ENCODE data around the gene COL23A1.

COL23A1 gene

GRCh38 chr5:178392931-178393394, 197.2 kb downstream of the COL23A1 start:
- H3K4me3 ChIP-seq (ENCODE audit: low read depth, low read length), result no peak overlapping the region
- no peak for DNase-seq (ENCODE audit: low read depth)

DNA sequence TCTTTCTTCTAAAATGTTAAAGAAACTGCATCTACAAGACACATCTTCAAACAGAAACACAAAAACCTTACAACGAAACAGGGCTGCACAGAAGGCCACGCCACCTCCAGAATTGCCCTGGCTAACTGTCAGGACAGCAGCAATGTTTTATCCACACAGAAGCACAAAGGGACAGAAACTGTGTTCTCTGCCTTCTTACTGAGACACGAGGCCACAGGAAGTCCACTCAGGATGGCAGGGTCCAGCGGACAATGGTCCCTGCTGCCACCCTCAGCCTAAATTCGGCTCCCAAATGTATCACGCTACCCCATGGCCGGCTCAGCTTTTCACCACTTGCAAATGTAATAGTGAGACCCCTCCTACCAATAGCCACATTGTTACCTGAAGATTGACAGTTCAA, 197.8 kb downstream of the COL23A1 start:
- no peak overlapping the region for H3K4me3 ChIP-seq (ENCODE audit: low read depth, low read length)
- no peak for DNase-seq (ENCODE audit: low read depth)

GRCh38 chr5:178391480-178391879, 198.7 kb downstream of the COL23A1 start:
- H3K4me3 ChIP-seq (ENCODE audit: low read depth, low read length), result no peak overlapping the region
- DNase-seq (ENCODE audit: low read depth), result no peak

DNA sequence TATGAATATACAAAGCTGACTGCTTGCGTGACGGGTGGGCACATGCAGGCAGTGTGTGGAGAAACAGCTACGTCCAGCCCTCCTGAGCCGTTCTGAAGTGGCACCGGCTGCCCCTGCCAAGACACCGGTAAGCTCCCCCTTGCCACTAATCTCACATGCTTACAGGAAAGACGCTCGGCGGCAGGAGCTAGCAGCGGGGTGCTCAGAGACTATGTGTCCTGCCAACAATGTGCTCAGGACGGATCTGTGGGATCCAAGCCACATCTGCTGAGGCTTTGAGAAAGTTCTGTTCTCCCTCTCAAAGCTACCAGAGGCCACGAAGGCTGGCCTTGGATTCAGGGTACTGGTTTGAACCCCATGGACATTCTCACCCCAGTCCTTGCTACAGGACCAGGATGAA, 200.4 kb downstream of the COL23A1 start:
- no peak overlapping the region for H3K4me3 ChIP-seq (ENCODE audit: low read depth, low read length)
- DNase-seq (ENCODE audit: low read depth), result no peak

- DNase-seq (ENCODE audit: low read depth), result no peak
Observed at GRCh38 chr5:178389026-178389729, 201.0 kb downstream of the COL23A1 start.

GRCh38 chr5:178388386-178389025, 201.7 kb downstream of the COL23A1 start:
- H3K4me3 ChIP-seq (ENCODE audit: low read depth, low read length), result no peak overlapping the region
- no peak for DNase-seq (ENCODE audit: low read depth)

More at GRCh38 chr5:178389026-178389729, 201.0 kb downstream of the COL23A1 start:
- H3K4me3 ChIP-seq (ENCODE audit: low read depth, low read length), result no peak overlapping the region

DNA sequence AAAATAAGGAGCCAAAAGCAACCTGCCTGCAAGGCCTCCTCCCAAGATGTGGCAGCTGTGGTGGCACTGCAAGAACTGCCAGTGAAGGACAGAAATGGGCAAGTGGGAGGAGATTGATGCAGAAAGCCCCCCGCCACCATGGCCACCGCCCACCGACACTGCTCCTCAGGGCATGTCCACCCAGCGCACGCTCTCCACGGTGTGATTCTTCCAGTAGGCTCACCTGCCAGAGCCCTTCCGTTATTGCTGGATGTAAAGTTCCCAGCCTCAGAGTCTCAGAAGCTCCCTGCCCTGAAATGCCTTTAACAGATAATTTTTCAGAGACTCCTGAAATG, 202.4 kb downstream of the COL23A1 start:
- DNase-seq (ENCODE audit: low read depth), result no peak
- H3K4me3 ChIP-seq (ENCODE audit: low read depth, low read length), result no peak overlapping the region

DNA sequence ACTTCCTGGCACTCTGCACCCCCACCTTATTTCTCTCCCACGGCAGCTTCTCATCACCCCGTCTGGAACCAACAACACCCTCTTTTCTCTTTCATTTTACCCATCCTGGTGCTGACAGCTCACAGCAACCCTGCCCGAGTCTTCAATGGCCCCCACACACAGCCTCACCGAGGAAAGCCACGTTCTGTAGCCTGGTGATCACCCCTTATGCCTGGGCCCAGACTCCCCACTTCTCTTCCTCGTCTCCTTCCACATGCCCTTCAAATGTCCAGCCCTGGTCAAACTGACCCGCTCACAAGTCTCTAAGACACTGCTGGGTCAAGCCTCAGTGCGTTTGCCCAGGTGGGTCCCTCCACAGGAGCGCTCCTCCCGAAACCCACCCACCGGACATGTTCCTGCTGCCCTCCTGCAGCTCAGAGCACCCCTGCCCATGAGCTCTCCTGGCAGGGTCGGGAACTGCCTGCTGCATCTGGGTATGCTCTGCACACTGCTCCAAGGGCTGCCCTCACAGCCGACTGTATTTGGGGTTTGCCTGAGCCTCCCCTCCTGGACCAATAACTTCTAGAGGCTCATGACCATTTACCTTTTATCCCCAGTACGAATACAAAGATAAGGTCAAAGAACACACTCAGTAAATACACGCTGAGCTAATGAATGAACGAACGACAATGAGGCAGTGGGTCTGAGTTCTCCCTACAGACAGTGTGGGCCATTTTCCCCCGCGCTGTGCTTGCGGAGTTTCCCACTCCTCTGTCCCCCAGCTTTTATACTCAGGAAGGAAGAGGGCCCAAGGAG, 202.9 kb downstream of the COL23A1 start:
- no peak for DNase-seq (ENCODE audit: low read depth)
- H3K4me3 ChIP-seq (ENCODE audit: low read depth, low read length), result no peak overlapping the region

GRCh38 chr5:178386336-178386931, 203.8 kb downstream of the COL23A1 start:
- no peak for DNase-seq (ENCODE audit: low read depth)
- no peak overlapping the region for H3K4me3 ChIP-seq (ENCODE audit: low read depth, low read length)

GRCh38 chr5:178385496-178385890, 204.7 kb downstream of the COL23A1 start:
- no peak overlapping the region for H3K4me3 ChIP-seq (ENCODE audit: low read depth, low read length)
- DNase-seq (ENCODE audit: low read depth), result no peak

GRCh38 chr5:178384816-178385495, 205.2 kb downstream of the COL23A1 start:
- no peak overlapping the region for H3K4me3 ChIP-seq (ENCODE audit: low read depth, low read length)
- no peak for DNase-seq (ENCODE audit: low read depth)

DNA sequence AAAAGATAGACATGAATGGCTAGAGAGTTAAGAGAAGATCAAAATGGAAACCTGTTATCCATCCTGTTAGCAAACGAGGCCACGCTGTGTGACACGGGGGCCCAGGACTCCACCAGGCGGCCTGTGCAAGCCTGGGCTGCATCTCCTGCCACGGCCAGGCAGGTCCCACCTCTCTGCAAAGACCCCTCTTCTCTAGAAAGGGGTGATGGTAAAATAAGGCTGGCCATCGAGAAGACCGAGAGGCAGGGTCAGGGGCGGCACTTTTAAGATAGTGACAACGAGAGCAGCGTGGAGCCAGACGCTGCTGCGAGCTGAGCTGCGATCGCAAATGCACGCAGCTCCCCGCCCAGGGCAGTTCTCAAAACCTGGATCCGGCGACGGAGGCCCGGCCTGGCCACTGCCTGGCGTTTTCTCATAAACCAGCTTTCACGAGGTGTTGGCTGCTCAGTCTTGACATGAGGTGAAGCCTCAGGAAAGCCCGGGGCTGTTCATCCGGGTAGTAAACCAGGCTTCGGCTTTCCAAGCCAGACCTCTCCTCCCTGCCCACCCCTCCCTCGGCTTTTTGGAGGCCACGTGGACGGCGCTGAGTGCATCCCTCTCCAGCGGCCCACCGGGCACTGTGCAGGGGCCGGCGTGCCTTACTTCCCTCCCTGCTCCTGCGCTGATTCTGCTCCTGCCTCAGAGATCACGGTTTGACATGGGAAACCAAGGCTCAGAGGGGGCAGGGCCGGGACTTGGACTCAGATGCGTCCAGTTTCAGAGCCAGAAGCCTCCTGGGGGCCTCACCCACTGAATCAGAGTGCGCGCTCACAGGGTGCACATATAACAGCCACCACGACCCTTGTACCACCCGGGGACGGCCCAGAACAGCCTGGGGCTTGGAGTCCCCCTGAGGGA, 206.0 kb downstream of the COL23A1 start:
- DNase-seq (ENCODE audit: low read depth), result no peak
- H3K4me3 ChIP-seq (ENCODE audit: low read depth, low read length), result no peak overlapping the region

DNA sequence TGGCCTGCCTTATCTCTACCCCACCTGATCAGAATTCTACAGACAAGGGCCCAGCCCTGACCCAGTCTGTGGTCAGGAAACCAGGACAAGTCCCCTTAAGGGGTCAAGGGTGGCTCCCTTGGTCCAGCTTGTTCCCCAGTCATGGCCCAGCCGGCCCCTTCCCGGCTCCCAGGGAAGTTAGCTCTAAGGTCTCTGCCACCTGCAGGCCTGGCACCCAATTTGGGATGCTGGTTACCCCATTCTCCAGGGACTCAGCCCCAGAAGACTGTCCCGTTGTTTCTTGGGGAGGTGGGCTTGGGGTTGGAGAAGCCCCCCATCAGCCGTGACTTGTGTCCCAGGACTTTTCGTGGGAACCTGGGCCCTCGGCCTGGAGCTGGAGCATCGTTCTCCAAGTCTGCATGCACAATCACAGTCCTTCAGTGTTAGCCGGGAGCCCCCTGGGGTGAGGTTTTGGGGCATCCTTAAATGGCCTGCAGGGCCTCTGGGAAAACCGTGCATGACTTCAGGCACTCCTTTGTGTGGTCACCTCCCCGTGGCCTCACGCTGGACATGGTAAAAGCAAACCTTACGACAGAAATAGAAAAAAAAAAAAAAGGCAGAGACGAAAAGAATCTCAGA, 206.8 kb downstream of the COL23A1 start:
- H3K4me3 ChIP-seq (ENCODE audit: low read depth, low read length), result no peak overlapping the region
- no peak for DNase-seq (ENCODE audit: low read depth)

GRCh38 chr5:178382754-178383164, 207.4 kb downstream of the COL23A1 start:
- no peak overlapping the region for H3K4me3 ChIP-seq (ENCODE audit: low read depth, low read length)
- no peak for DNase-seq (ENCODE audit: low read depth)

GRCh38 chr5:178381921-178382695, 208.1 kb downstream of the COL23A1 start:
- H3K4me3 ChIP-seq (ENCODE audit: low read depth, low read length), result no peak overlapping the region
- no peak for DNase-seq (ENCODE audit: low read depth)

DNA sequence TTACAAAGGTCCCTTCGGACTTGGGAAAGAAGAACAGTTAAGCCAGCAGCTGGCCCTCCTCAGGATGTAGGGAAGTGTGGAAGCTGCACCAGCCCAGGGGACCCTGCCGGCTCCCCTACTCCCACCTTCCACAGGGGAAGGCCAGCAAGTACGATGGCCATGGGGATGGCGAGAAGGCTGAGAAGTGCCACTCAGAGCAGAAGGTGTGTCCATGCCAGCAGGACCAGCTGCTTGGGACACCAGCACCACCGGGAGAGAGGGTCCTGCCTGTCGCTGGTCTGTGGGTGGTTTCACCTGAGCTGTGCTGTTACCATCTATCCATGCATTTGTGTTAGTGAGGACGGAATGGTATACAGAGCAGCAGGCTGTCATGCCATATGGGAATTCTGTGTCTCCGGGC, 209.0 kb downstream of the COL23A1 start:
- DNase-seq (ENCODE audit: low read depth), result no peak

DNA sequence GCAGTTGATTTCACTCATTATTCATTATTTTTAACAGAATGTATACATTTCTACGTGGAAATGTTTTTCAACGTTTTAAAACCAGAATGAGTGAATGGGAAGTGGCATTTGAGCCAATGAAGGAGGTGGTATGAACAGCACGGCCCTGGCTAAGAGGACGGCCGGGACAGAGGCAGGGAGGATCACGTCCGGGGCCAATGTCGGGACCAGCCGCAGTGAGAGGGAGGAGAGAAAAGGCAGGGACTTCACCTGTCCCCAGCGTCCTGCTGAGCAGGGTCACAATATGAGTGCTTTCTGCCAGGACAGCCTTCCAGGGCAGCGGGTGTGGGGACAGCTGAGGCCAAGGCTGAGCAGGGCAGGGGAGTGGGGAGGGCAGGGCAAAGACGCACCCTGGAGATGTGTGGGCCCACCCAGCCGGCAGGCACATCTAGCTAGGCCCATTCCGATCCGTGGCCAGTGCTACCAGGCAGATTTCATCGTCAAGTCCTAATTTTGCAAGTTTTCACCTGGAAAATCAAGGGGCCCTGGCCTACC, 209.6 kb downstream of the COL23A1 start:
- no peak overlapping the region for H3K4me3 ChIP-seq (ENCODE audit: low read depth, low read length)
- DNase-seq (ENCODE audit: low read depth), result no peak

More for the DNA sequence above, 209.0 kb downstream of the COL23A1 start:
- H3K4me3 ChIP-seq (ENCODE audit: low read depth, low read length), result no peak overlapping the region
